HG03460 (cell line): ENCODE data around the gene FZD8.

Experiments used
- ATAC-seq: cut with Tn5 transposase; IDR thresholded peaks from one replicate; pipeline ENCODE4 v1.9.1; 2021; ENCODE audit not compliant: unreplicated experiment

Gene FZD8

DNA sequence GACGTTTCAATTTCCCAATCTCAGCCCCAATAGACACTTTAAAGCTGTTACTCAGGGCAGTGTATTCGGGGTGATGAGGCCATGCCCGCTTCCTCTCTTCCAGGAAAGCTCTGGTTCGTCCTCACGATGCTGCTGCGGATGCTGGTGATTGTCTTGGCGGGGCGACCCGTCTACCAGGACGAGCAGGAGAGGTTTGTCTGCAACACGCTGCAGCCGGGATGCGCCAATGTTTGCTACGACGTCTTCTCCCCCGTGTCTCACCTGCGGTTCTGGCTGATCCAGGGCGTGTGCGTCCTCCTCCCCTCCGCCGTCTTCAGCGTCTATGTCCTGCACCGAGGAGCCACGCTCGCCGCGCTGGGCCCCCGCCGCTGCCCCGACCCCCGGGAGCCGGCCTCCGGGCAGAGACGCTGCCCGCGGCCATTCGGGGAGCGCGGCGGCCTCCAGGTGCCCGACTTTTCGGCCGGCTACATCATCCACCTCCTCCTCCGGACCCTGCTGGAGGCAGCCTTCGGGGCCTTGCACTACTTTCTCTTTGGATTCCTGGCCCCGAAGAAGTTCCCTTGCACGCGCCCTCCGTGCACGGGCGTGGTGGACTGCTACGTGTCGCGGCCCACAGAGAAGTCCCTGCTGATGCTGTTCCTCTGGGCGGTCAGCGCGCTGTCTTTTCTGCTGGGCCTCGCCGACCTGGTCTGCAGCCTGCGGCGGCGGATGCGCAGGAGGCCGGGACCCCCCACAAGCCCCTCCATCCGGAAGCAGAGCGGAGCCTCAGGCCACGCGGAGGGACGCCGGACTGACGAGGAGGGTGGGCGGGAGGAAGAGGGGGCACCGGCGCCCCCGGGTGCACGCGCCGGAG lies 34.4 kb downstream of the FZD8 start:
- ATAC-seq: no peak

DNA sequence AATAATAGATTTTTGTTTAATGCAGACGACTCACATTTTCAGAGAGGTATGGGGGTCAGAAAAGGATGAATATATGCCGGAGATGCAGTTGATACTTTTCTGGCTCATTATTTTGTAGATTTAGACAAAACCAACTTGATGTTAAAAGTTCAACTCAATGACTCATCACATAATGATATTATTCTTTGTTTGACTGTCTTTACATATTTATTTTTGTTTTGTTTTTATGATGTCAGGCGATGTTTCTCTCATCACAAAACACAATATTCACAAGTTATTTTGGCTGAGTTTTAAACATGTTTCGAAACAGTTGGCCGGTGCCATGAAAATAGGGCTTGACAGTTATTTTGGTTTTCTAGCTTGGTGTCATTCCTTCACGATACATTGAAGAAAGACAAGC lies 35.7 kb downstream of the FZD8 start:
- no peak for ATAC-seq

DNA sequence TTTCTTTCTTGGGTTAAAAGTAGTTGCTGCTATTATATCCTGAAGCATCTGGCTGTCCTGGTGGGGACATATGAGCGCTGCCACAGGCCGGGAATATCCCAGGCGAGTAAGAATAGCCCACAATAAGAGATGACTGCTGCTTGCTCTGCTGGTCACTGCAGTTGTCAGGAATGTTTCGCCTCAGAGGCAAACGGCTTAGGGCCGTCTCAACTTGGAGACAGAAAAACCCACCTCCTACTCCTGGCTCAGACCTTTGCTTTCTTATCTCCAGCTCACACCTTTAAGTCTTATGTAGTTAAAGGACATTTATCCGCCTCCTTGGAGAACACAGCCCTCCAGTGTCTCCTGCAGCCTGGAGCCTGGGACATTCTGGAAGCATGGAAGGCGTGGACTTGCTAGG lies 36.9 kb downstream of the FZD8 start, which contains the start of gene GJD4:
TSS of gene GJD4 (plus strand) at position 151 of the 400 bp plus-strand sequence. CDS start at position 378, 227 bp downstream.
- no peak for ATAC-seq

DNA sequence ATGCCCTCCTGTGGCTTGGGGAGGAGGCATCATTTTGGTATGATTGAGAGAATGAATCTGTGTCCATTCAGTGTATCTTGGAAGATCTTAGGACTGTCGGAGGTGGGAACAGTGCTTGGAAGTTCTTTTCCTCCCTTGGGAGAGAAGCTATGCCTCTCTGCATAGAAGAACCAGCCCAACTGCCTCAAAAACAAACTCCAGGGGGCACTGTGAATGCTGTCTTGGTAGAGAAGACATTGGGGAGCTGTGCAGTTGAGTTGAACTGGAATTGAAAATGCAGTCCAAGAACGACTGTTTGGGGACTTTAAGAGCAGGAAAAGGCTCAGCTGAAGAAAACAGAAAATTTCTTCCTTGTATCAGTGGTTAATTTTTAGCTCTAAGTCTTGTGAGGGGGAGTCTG lies 41.9 kb downstream of the FZD8 start:
- no peak for ATAC-seq

DNA sequence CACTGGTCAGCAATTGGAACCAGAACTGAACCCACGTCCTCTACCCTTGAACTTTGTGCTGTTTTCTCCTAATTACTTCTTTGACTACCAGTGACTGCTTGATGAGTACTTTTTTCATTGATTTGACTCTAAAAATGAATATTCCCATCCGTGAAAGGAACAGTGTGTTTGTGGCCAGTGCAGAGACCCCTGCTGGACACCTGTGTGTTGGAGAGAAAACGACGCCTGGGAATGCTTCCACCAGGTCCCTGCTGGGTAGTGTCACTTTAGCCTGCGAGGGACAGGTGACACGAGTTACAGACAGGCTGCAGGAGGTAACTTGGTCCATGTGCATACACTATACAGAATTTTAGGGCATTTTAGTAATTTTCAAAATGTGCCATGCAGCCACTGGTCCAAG lies 43.7 kb downstream of the FZD8 start:
- ATAC-seq: no peak

DNA sequence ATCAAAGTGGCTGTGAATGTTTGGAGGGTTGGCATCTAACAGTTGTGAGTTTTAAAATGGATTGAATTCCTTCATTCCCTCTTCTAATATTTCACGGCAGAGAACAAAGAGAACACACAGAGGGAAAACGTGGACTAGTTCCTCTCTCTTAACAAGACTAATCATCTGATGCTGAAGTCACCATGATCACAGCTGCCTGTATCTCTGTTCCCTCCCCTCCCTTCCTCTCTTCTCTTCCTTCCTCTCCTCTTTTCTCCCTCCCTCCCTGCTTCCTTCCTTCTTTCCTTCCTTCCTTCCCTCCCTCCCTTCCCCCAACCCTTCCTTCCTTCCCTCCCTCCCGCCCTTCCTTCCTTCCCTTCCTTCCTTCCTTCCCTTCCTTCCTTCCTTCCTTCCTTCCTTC lies 47.0 kb downstream of the FZD8 start:
- no peak for ATAC-seq

DNA sequence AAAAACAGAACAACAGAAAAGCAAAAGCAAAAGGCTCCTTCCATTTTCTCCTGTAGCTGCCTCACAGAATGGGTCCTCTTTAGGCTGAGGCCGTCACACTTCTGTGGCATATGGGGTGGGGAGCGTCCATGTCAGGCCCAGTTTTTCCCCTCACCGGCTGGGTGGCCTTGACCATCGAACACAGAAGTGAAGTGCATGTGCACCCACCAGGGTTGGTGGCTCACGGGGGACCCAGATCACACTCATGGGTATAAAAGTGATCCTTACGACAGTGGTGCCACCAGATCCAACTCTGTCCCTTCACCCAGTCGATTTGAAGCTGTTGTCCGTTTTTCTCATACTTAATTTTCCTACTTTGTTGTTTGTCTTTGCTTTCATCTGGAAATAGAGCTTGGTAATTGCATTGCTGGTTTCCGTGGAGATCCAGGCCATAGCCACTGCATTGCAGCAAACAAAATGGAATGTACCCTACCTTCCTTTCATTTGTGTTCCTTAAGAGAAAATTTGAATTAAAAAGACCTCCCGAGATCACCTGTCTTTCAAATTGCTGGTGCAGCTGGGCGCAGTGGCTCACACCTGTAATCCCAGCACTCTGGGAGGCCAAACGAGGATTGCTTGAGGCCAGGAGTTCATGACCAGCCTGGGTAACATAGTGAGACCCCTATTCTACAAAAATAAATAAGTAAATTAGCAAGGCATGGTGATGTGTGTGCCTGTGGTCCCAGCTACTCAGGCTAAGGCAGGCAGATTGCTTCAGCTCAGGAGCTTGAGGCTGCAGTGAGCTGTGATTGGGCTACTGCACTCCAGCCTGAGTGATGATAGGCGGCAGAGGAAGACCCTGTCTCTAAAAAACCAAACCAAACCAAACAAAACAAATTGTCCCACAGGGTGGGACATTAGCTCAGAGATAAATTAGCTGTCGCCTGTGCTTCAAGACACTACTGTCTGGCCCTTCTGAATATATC lies 47.7 kb downstream of the FZD8 start:
- no peak for ATAC-seq

DNA sequence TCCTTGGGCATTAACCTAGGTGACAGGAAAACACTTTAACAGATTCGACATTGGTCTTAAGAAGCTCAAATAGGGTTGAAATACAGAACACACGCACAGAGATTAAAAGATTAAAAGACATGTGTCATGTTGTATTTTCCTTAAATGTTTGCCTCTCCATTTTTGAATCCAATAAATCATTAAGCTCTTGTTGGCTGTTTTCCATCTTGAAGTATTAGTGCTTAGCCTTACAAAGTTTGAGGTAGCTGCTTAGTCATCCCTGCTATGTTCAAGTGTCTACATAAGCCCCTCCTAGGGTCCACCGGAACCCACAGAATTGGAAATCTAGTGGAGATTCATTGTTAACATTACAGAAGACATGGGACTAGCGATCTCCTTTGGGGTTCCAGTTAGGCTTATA lies 49.7 kb downstream of the FZD8 start:
- no peak for ATAC-seq

DNA sequence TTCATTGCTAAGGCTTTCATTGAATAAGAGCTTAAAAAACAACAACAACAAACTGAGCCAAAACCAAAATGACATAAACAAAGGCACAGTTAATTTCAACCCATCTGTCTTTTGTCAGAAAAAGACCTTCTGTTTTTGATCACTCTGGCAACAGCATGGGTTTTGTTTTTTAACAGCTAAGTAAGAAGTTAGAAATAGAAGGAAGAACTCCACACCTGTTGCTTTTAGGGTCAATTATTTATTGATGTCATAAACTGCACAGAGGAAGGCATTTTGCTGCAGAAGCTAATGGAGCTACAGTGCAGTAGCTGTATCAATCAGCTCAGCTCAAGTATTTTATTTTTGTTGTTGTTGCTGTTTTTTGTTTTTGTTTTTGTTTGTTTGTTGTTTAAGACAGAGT lies 53.3 kb downstream of the FZD8 start:
- ATAC-seq: no peak
